Fibroblast of skin of left biceps (primary cell): ENCODE data around the gene CARD16.

ENCODE experiments used
- DNase-seq, 2 experiments: peaks; one replicate each; pipeline ENCODE4 v3.0.0-alpha.2; 2013; ENCODE audit warnings: low read depth in 2 of 2

CARD16 gene

DNA sequence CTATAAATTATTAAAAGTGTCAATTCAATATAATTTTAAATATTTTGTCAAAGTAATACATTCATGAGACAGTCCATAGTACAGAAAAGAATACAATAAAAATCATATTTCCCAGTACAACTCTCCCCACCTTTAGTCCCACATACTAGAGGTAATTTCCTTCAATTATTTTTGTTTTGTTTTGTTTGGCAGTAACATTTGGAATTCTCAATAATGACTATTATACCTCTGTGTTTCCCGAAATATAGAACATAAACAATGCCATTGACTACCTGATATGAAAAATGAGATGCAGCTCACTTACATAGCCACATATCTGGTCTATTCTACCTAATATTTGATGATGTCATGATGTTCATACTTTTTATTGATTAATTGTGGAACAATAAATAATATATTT lies 52.4 kb downstream of the CARD16 start:
- no peak for DNase-seq

DNA sequence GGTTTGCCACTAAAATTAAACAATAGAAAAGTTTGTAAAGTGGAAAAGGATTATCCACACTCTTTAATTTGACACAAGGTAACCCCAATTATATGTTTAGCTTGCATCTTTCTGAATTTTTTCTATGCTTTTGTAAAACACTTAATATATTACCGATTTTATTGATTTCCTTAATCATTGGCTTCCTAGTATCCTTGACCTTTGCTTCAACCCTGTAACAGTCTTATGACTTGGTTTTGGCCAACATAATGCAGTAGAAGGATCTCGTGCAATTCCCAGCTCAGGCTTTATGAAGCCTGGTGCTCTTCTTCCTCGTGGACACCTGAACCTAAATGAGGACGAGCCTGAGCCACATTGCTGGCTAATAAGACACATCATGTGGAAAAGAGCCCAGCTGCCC lies 53.1 kb downstream of the CARD16 start:
- DNase-seq, result no peak
